GM18870 (cell line): ENCODE results near the gene TEDDM1.
"Not testable (repeated sequence)": the region's sequence is repeated elsewhere in the genome, so short reads cannot be mapped to it uniquely, and the experiment has no call there.

Experiments used
- ATAC-seq: cut with Tn5 transposase; IDR thresholded peaks from one replicate; pipeline ENCODE4 v1.9.1; 2021; ENCODE audit warnings: moderate library complexity; ENCODE audit not compliant: unreplicated experiment

Gene TEDDM1

GRCh38 chr1:182381962-182382819 is 18.3 kb downstream of the TEDDM1 start:
- ATAC-seq, result no peak

DNA sequence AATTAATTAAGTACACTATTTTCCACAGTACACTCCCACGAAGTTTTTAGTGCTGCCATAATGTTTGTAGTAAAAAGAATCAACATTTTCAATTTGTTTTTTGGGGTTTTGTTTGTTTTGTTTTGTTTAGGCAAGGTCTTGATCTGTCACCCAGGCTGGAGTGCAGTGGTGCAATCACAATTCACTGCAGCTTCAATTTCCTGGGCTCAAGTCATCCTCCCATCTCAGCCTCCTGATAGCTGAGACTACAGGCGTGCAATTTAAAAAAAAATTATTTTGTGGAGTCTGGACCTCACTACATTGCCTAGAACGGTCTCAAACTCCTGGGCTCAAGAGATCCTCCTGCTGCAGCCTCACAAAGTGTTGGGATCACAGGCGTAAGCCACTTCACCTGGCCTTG is 20.3 kb downstream of the TEDDM1 start:
- no peak for ATAC-seq

DNA sequence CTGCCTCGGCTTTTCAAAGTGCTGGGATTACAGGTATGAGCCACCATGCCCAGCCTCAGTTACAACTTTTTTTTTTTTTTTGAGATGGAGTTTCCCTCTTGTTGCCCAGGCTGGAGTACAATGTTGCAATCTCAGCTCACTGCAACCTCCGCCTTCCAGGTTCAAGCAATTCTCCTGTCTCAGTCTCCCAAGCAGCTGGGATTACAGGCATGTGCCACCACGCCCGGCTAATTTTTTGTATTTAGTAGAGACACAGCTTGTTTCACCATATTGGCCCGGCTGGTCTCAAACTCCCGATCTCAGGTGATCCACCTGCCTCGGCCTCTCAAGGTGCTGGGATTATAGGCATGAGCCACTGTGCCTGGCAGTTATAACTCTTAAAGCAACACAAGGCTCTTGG is 20.7 kb downstream of the TEDDM1 start:
- ATAC-seq, result not testable (repeated sequence)

DNA sequence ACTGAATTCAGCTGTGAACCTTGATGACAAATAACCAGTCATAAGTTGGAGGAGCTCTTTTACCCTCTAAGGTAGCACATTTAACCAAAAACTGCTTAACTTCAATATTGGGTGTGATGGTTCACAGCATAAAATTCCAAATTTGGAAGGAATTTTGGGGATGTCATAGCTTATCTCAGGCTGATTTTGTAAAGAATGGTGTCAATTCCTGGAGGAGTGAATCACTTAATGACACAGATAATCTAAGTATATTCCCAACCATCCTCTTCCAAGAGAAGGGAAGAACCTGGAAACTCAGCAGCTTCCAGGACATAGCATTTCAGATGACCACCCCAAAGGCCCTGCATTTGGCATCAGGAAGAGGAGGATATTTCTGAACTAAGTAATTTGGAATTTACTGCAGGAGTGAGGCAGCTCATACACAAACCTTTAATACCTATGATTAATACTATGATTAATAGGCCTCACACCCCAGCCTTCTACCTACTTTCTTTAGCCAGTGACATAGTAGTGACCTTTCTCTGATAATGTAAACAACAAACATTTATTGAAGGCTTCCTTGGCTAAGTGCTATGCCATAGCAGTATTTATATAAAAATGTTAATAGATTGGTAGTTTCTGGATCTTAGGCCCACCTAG is 23.4 kb downstream of the TEDDM1 start:
- no peak for ATAC-seq

DNA sequence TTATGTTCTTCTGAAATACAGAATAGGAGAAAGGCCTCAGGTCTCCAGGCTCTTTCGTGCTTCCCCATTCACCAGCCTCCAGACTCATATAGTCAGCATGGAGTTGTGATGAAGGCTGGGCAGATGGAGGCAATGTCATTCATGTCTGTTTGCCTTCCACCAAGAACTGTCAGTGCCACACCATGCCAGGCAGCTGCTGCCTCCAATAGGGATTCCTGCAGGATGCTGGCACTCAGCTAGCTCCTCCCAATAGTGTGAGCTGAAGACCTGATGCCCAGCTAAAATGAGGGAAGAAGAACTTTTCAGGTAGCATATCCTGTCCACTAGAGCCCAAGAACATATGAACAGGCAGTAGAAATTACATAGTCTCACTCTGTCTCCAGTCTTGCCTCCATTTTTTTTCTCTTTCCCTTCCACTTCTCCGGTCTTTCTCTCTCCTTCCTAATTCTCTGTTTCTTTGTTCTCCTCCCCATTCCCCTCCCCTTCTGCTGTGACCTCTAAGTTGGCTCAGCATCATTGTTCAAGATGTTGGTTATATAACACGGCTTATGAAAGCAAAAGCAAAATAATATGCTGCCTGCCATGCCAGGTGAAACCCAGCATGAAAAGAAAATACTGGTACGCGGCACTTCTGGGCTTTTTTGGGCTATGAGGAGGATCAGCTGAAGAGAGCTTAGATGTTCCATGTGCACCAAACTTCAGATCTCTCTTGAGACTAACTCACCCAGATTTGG is 26.2 kb downstream of the TEDDM1 start:
- no peak for ATAC-seq

DNA sequence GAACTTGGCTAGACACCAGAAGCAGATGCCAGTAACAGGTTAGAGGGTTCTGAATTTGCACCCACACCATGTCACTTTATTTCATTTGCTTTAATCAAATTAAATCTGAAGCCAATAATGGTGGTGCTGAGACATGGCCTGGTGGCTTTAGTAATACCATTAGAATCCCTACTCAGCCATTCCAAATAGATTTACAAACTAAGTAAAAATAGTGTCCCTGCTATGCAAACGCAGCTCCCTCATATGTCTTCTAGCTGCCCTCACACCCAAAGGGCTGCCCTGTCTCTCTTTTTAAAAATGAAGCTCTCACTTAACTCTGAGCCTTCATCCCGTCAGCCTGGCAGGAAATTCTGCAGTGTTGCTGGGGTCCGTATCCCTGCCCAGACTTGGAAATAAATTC is 29.9 kb downstream of the TEDDM1 start:
- ATAC-seq, result no peak

DNA sequence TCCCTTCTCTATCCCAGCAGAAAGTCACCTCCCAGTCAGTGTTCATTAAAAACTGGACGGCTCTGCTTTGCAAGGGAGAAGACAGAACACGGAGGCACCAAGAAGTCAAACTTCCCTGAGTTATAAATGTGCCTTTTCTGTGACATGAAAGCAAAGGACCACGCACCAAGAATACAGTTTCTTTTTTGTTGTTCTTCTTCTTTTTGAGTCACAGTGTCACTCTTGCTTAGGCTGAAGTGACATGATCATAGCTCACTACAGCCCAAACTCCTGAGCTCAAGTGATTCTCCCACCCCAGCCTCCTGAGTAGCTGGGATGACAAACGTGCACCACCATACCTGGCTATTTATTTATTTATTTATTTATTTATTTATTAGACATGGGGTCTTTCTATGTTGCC is 31.6 kb downstream of the TEDDM1 start:
- no peak for ATAC-seq

DNA sequence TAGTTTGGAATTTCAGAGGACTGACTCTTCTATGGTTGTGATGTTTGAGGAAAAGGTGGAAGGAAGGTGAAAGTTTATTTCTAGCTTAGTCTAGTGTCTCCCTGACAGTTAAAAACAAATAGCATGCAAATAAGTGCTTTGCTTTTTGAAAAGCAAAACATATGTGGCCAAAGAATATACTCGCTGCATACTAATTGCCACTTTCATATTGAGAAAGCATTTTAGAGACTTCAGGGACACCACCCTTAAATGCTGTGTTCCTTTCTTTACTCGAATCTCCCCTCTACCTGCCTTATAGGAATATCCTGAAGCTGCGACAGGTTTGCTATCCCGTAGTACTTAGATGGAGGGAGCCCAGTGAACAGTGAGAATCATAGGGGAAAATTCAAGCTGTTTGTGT is 32.1 kb downstream of the TEDDM1 start:
- no peak for ATAC-seq

DNA sequence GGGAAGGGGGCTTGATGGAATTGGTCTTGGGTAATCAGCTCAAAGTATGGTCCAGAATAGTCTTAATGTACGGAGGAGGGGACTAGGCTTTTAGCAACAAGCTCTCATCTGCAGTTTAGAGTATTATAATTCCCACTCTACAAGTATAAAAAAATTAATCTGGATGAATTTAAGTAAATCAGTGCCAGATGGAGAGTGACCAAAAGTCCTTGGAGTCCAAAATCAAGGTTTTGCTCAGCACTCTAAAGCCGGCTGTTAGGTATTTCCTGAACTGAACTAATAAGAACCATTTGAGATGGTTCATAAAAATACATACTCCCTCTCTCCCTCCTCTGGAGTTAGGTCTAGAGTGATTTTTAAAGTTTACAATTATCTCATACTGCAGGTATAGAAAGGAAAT is 32.5 kb downstream of the TEDDM1 start:
- ATAC-seq, result no peak

- ATAC-seq, result no peak
These were observed 33.9 kb downstream of the TEDDM1 start for GRCh38 chr1:182366596-182366995.

DNA sequence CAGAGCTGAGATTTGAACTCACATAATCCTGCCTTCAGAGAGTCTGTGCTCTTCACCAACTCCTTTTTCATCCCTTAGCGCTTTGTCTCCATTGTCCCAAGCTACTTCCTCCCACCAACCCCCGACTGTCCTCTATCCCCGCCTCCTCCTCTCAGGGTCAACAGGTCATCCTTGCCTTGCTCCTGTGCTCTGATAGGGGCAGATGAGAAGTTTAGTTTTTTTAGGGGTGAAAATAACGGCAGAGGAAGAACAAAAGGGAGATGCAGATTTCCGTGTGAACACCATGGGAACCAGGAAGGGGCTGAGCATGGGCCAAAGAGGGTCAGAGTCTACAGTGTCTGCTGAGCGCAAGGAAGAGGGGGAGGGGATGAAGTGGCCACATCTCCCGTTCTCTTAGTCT is 40.8 kb downstream of the TEDDM1 start:
- no peak for ATAC-seq

- ATAC-seq, result no peak
These were observed 42.6 kb downstream of the TEDDM1 start for GRCh38 chr1:182357913-182358312.

- no peak for ATAC-seq
These were observed 43.3 kb downstream of the TEDDM1 start for GRCh38 chr1:182357171-182357570.

GRCh38 chr1:182355723-182356098 is 44.8 kb downstream of the TEDDM1 start:
- no peak for ATAC-seq

DNA sequence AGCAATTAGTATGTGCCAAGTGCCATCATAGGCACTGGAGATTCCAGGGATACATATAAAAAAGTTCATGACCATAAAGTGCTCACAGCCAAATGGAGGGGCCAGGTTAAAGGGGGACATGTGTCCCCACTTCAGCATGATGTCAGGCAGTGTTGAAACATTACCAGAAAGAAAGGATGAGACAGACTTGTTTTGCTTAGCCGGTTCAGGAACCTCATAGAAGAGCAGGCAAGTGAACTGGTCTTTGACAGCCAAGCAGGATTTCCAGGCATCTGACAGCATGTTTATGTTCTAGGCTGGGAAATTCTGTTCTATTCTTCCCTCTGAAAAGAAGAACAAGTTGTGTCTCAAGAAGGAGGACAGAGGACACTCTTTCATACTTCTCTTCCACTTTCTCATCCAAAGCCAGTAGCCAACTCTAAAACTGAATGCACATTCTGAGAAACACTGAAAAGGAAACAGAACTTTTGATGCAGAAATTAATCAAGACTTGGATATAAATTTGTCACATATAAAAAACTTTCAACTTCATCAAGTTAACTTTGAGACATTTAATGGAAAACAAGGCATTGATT is 48.6 kb downstream of the TEDDM1 start:
- ATAC-seq, result no peak

GRCh38 chr1:182350839-182351238 is 49.6 kb downstream of the TEDDM1 start:
- ATAC-seq, result no peak

DNA sequence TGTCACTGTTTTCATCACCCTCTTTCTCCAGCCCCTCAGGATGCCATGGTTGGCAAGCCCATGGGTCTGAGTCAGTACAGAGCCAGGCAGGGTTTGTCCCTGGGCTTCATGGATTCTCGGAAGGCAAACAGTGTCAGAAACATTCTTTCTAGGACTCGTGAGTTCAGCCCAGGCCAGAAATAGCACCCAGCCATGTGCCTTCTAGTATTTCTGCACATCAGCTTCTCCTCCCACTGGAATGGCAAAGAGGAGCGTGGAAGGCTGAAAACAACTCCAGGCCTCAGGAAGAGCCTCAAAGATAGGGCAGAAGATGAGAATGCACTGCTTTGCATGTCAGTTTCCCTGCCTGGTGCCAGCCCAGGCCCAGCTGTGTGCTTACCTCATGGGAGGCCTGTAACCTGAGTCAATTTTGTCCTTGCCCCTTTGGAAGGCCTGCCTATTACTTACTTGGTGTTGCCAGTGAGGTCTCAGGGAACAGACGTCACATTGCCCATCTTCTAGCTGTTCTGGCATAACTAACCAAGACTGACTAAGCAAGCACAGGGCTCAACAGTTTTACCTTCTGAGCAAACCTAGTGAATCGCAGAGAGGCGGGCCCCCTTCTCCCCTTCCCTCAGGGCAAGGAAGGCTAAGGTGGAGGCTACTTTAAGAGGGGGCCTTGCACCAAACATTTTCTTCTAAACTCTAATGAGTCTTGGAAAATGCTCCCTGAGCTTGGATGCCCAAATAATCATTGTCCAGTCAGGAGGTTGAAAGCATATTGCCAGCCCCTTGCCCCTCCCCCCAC is 51.3 kb downstream of the TEDDM1 start:
- no peak for ATAC-seq
